ENCODE measurements around the gene CTAGE4. TPM values are rescaled to one million over a fixed set of nuclear protein-coding genes. Genes with fewer than 3 reads are reported as not detected.
"Not testable (repeated sequence)": the region's sequence is repeated elsewhere in the genome, so short reads cannot be mapped to it uniquely, and the experiment has no call there.

The CTAGE4 gene
- total RNA-seq, 1 experiment from 2014 or later = 5.9 TPM

GRCh38 chr7:144231027-144231426 lies 47.8 kb downstream of the CTAGE4 start:
- CTCF ChIA-PET; DNase-seq (ENCODE audit: low read depth, low spot score); BruUV-seq (replicated peaks); H3K27me3 ChIP-seq (ENCODE audit: control insufficient read depth, insufficient read depth, low read length); ATAC-seq; H3K27ac ChIP-seq (ENCODE audit: low read length); H3K9me3 ChIP-seq (ENCODE audit: control insufficient read depth, insufficient read depth, low read depth, low read length); H3K4me3 ChIP-seq (ENCODE audit: low read depth in 2 of 2, low read length in 2 of 2); POLR2A ChIA-PET; H3K4me1 ChIP-seq (ENCODE audit: control insufficient read depth, insufficient read depth, low read length); H3K36me3 ChIP-seq (ENCODE audit: control insufficient read depth, insufficient read depth, low read length); intact Hi-C loops (cut with micrococcal nuclease; ENCODE audit: unreplicated experiment); in situ Hi-C loops (cut with HindIII; ENCODE audit: low pct_unique_long_range_greater_than_20kb, low sequenced_read_pairs): not testable (repeated sequence)

GRCh38 chr7:144233039-144233438 lies 49.8 kb downstream of the CTAGE4 start:
- H3K27ac ChIP-seq (ENCODE audit: low read length); DNase-seq (ENCODE audit: low read depth, low spot score); in situ Hi-C loops (cut with HindIII; ENCODE audit: low pct_unique_long_range_greater_than_20kb, low sequenced_read_pairs); H3K27me3 ChIP-seq (ENCODE audit: control insufficient read depth, insufficient read depth, low read length); intact Hi-C loops (cut with micrococcal nuclease; ENCODE audit: unreplicated experiment); H3K4me1 ChIP-seq (ENCODE audit: control insufficient read depth, insufficient read depth, low read length); H3K36me3 ChIP-seq (ENCODE audit: control insufficient read depth, insufficient read depth, low read length); BruUV-seq (replicated peaks); ATAC-seq; CTCF ChIA-PET; H3K4me3 ChIP-seq (ENCODE audit: low read depth in 2 of 2, low read length in 2 of 2); POLR2A ChIA-PET; H3K9me3 ChIP-seq (ENCODE audit: control insufficient read depth, insufficient read depth, low read depth, low read length): not testable (repeated sequence)

Other genes with a start within 250 kb of the CTAGE4 start
- not detected for gene OR2F2, start 248.2 kb upstream of the CTAGE4 start, total RNA-seq (2021; ENCODE audit: unreplicated experiment)
- not detected for gene OR2F1, start 228.6 kb upstream of the CTAGE4 start, total RNA-seq (2021; ENCODE audit: unreplicated experiment)
- not detected for gene OR6B1, start 183.1 kb upstream of the CTAGE4 start, total RNA-seq (2021; ENCODE audit: unreplicated experiment)
- not detected for gene OR2A5, start 134.5 kb upstream of the CTAGE4 start, total RNA-seq (2021; ENCODE audit: unreplicated experiment)
- gene OR2A25, start 113.7 kb upstream of the CTAGE4 start, total RNA-seq (2021; ENCODE audit: unreplicated experiment) = not detected
- not detected for gene OR2A12, start 97.2 kb upstream of the CTAGE4 start, total RNA-seq (2021; ENCODE audit: unreplicated experiment)
- not detected for gene OR2A2, start 73.9 kb upstream of the CTAGE4 start, total RNA-seq (2021; ENCODE audit: unreplicated experiment)
- gene OR2A14, start 60.3 kb upstream of the CTAGE4 start, total RNA-seq (2021; ENCODE audit: unreplicated experiment) = not detected
- 12.0 TPM for gene ARHGEF35, start 12.4 kb downstream of the CTAGE4 start, total RNA-seq (2021; ENCODE audit: unreplicated experiment)
- gene OR2A42, start 56.1 kb downstream of the CTAGE4 start, total RNA-seq (2021; ENCODE audit: unreplicated experiment) = not detected
- 0.82 TPM for gene OR2A7, start 81.3 kb downstream of the CTAGE4 start, total RNA-seq (2021; ENCODE audit: unreplicated experiment)
- 5.2 TPM for gene CTAGE8, start 85.8 kb downstream of the CTAGE4 start, total RNA-seq (2021; ENCODE audit: unreplicated experiment)
- gene OR2A1, start 129.0 kb downstream of the CTAGE4 start, total RNA-seq (2021; ENCODE audit: unreplicated experiment) = not detected
- gene ARHGEF5, start 171.9 kb downstream of the CTAGE4 start, total RNA-seq (2021; ENCODE audit: unreplicated experiment) = 37.1 TPM
- not detected for gene NOBOX, start 220.2 kb downstream of the CTAGE4 start, total RNA-seq (2021; ENCODE audit: unreplicated experiment)